IPS DF 19.7 (cell line): Measurements from ENCODE around the gene COPG2.

ENCODE experiments used
- DNase-seq: peaks from one replicate; pipeline ENCODE4 v3.0.0-alpha.2; 2013; ENCODE audit warnings: low read depth, low spot score

The COPG2 gene

DNA sequence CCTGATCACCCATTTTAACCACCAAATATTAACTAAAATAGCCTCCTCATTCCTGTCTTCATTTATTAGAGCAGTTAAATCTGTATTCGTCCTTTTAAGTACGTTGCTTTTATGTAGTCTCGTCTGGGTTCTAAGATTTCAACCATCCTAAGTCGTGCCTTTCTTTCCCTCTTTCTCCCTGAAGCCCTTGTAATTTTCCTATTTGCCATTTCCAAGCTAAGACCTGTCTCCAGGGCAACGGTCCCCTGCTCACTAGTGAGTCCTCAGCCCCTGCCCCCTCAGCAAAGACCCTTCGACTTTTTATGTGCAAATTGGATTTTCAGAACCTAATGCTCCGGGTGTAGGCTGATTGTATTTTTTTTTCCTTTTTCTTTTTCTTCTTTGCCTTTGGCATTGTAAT is 192.8 kb downstream of the COPG2 start:
- no peak for DNase-seq

DNA sequence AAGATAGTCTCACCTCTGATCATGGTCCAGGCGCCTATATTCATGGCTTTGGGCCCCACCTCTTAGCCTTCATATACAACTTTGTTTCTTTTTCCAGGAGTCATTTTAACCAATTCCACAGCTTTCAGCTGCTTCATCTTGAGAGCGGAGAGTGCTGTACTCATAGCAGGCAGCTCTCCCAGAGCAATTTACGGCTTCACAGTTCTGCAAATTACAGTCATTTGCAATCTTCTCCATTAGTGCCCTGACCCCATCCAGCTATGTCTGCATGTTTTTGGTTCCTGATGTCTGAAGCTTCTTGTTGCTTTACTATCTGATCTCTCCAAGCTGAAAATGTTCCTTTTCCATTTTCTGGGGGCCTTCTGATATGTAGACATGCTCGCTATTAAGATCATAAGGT is 194.7 kb downstream of the COPG2 start:
- DNase-seq: no peak

DNA sequence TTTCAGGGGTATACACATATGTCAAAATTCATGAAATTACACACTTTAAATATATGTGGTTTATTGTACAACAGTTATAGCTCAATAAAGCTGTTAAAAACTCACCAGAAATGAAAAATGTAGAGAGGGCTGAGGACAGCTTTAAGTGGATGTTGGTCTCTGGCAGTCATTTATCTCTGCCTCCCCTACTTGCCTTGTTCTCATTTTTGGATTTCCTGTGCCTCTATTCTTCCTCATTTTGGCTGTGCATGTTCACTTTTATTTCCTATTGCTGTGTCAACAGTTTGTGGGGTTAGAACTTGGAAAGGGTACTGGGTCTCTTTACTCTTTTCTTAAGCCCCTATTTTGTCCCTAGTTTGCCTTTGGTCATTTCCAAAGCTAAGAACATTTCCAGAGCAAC is 195.3 kb downstream of the COPG2 start:
- DNase-seq: no peak

- no peak for DNase-seq
Measured at GRCh38 chr7:130471974-130472373, 196.6 kb downstream of the COPG2 start.

DNA sequence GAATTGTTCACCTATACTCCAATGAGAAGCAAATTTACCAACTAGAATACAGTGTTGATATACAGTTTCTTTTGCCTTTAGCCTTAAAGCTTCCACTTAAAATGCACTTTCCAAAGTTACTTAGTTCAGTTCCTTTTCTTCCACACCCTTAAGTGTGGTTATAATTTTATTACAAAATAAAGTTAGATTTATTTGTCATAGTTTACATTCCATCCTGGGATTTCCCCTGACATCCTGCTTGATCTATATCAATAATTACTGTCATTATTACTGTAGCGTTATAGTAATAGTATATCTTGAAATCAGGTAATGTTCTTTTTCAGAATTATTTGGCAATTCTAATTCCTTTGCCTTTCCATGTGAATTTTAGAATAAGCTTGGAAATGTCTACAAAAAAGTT is 199.9 kb downstream of the COPG2 start:
- no peak for DNase-seq

- no peak for DNase-seq
Measured at GRCh38 chr7:130463553-130464434, 204.8 kb downstream of the COPG2 start.

GRCh38 chr7:130461272-130461671 is 207.3 kb downstream of the COPG2 start:
- DNase-seq: no peak

DNA sequence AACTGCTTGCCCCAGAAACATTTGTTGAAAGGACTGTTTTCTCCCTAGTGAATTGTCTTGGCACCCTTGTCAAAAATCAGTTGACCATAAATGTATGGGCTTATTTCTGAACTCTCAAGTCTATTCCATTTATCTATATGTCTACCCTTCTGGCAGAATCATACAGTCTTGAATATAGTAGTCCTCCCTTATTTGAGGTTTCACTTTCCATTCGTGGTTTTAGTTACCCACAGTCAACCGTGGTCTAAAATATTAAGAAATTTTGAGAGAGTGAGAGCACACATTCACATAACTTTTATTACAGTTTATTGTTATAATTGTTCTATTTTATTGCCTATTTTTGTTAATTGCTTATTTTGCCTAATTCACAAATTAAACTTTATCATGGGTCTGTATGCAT is 210.3 kb downstream of the COPG2 start:
- no peak for DNase-seq
